OCI-LY3 (cell line): ENCODE data around the gene NPHP4.

Experiments used
- H2AFZ ChIP-seq: fragments of 200-600, 300-600 bp; shearing (Covaris generic); 2 replicates; pipeline ENCODE4 v1.6.0; 2014; ENCODE audit warnings: antibody characterized with exemption, low read depth, low read length
- H3K27ac ChIP-seq: fragments of 200-600, 300-600 bp; sonication (generic); 2 replicates; pipeline ENCODE4 v1.5.1; 2014; ENCODE audit warnings: mild to moderate bottlenecking, low read length, moderate library complexity, mixed read lengths
- H3K27me3 ChIP-seq: fragments of 200-600, 300-600 bp; sonication (generic); 2 replicates; pipeline ENCODE4 v1.6.1; 2014; ENCODE audit warnings: low read depth, low read length, mixed read lengths
- H3K36me3 ChIP-seq: fragments of 200-600, 300-600 bp; sonication (generic); replicated peaks from 2 replicates; pipeline ENCODE3; 2014; ENCODE audit warnings: low read depth, low read length, mixed read lengths
- H3K4me1 ChIP-seq: fragments of 300-600, 200-600 bp; sonication (generic); 2 replicates; pipeline ENCODE4 v1.6.1; 2014; ENCODE audit warnings: low read length, mixed read lengths
- H3K4me2 ChIP-seq: fragments of 200-600, 300-600 bp; sonication (generic); 2 replicates; pipeline ENCODE4 v1.6.1; 2014; ENCODE audit warnings: low read length, mixed read lengths
- H3K4me3 ChIP-seq: fragments of 300-600, 200-600 bp; sonication (generic); 2 replicates; pipeline ENCODE4 v1.5.1; 2014; ENCODE audit warnings: antibody characterized with exemption, mild to moderate bottlenecking, low read length, moderate library complexity
- H3K79me2 ChIP-seq: fragments of 300-600, 200-600 bp; shearing (Covaris generic); 2 replicates; pipeline ENCODE4 v1.6.1; 2014; ENCODE audit warnings: mild to moderate bottlenecking, low read length, mixed read lengths
- H3K9ac ChIP-seq: fragments of 300-600, 200-600 bp; shearing (Covaris generic); 2 replicates; pipeline ENCODE4 v1.6.0; 2014; ENCODE audit warnings: mild to moderate bottlenecking, low read length, moderate library complexity
- H3K9me3 ChIP-seq: fragments of 200-600, 300-600 bp; shearing (Covaris generic); 2 replicates; pipeline ENCODE4 v1.6.1; 2014; ENCODE audit warnings: low read length, mixed read lengths; ENCODE audit not compliant: insufficient read depth
- H4K20me1 ChIP-seq: fragments of 200-600, 300-600 bp; sonication (generic); 2 replicates; pipeline ENCODE4 v1.6.1; 2016; ENCODE audit warnings: low read length, mixed read lengths; ENCODE audit not compliant: insufficient read depth
- EZH2phosphoT487 ChIP-seq: fragments of 200-600 bp; shearing (Covaris generic); IDR thresholded peaks from 2 replicates; pipeline ENCODE4 v1.6.1; 2018; ENCODE audit warnings: antibody characterized with exemption, mixed run types, low read depth
- TF ChIP-seq, protein P1 (sequence below): fragments of 200-600, 300-600 bp; sonication (generic); IDR thresholded peaks from 2 replicates; pipeline ENCODE4 v1.5.1; 2014; ENCODE audit warnings: antibody characterized with exemption, low read length, low read depth

NPHP4 gene

DNA sequence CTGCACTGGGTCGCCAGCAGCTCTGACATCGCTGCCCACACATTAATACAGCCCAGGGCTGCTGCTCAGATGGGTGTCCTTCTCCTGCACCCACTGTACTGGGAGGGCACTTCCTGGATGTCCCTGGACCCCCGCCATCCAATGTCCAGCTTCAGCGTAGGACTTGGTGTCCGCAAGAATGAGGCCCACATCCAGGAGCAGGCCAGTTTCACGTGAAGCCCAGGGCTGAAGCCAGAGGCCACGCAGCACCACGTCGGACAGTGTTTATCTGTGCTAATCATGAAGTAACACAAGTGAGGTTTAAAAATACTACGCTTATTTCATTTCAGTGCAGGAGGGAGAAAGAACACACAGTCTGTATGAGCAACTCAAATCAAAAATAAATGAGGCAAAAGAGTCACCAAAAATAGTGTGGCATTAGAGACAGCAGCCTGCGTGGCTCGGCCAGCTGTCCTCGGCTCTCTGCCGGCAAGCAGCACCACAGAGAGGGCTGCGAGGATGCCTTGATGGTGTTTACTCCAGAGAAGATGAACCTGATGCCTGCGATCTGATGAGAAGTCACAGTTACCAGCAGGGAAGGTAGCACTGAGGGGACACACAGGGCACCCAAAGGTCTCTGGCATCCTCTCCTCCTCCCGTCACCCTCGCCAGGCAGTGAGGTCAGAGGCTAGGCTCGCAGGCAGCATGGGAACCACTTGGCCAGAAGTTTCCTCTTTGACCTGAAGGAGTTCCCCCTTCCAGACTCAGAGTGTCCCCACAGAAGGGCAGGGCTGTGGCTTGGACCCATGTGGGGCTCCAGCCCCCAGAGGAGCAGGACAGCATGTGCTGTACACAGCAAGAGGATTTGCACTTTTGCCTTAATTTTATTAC, 22.1 kb upstream of the NPHP4 start:
- no peaks in the 10 kb centered on the region for H3K4me1 ChIP-seq
- no peaks in the 10 kb centered on the region for H4K20me1 ChIP-seq

DNA sequence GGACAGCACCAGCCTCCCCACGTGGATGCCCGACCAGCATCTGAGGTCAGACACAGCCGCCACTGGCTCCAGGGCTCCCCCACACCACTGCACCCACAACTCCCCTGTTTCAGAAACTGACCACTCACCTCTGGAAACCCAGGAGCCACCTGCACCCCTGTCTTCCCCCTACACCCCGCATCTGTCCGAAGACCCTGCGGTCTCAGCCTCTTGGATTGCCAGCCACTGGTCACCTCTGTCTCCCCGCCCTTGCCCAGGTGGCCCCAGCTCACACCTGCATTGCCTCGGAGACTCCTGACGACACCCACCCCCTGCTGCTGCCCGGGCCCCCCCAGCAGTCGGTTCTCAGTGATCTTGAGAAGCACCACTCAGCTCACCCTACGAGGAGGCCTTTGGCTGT, 21.3 kb upstream of the NPHP4 start:
- H2AFZ ChIP-seq = no peak overlapping the region
- no peak overlapping the region for H3K4me3 ChIP-seq
- H4K20me1 ChIP-seq = no peaks in the 10 kb centered on the region
- H3K36me3 ChIP-seq = no peaks in the 10 kb centered on the region
- no peaks in the 10 kb centered on the region for H3K9me3 ChIP-seq
- no peaks in the 10 kb centered on the region for H3K4me1 ChIP-seq
- H3K27me3 ChIP-seq = no peaks in the 10 kb centered on the region
- H3K27ac ChIP-seq = no peak overlapping the region
- no peak overlapping the region for H3K9ac ChIP-seq
- H3K4me2 ChIP-seq = no peak overlapping the region
- H3K79me2 ChIP-seq = no peaks in the 10 kb centered on the region
- no peak for TF ChIP-seq EZH2phosphoT487
- TF ChIP-seq, protein P1, sequence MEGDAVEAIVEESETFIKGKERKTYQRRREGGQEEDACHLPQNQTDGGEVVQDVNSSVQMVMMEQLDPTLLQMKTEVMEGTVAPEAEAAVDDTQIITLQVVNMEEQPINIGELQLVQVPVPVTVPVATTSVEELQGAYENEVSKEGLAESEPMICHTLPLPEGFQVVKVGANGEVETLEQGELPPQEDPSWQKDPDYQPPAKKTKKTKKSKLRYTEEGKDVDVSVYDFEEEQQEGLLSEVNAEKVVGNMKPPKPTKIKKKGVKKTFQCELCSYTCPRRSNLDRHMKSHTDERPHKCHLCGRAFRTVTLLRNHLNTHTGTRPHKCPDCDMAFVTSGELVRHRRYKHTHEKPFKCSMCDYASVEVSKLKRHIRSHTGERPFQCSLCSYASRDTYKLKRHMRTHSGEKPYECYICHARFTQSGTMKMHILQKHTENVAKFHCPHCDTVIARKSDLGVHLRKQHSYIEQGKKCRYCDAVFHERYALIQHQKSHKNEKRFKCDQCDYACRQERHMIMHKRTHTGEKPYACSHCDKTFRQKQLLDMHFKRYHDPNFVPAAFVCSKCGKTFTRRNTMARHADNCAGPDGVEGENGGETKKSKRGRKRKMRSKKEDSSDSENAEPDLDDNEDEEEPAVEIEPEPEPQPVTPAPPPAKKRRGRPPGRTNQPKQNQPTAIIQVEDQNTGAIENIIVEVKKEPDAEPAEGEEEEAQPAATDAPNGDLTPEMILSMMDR = no peak

More for the DNA sequence above, 22.1 kb upstream of the NPHP4 start:
- Histone ChIP-seq H3K9ac (no peak overlapping the region), H3K36me3 (no peaks in the 10 kb centered on the region), H3K9me3 (no peaks in the 10 kb centered on the region), H3K79me2 (no peaks in the 10 kb centered on the region), H3K27me3 (no peaks in the 10 kb centered on the region), H3K4me3 (no peak overlapping the region), H3K27ac (no peak overlapping the region), H3K4me2 (no peak overlapping the region), H2AFZ (no peak overlapping the region)
- TF ChIP-seq, protein P1 = no peak
- TF ChIP-seq EZH2phosphoT487 = no peak

DNA sequence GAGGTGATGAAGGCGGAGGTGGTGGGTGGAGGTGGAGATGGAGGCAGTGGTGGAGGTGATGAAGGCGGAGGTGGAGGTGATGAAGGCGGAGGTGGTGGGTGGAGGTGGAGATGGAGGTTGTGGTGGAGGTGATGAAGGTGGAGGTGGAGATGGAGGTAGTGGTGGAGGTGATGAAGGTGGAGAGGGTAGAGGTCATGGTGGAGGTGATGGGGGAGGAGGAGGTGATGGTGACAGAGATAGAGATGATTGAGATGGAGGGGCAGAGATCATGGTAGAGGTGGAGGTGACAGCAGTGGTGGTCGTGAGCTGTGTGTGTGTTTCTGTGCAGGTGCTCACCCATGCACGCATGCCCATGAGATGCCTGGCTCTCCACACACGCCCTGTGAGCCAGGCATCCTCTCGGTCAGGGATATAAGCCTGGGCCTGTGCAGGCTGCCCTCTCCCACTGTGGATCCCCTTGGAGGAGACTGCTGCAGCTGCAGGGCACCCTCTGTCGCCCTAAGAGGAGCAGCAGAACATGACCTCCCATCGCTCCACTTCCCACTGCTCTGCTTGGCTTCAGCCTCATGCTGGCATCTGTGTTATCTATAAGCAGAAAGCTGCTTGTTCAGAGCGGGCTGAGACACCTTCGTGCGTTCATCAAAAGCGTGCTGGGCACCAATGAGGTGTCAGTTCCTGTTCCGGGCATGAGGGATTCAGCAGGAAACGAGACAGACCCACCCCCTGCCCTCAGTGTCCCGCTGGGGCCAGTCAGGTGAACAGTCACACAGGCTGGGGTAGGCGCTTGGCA, 20.5 kb upstream of the NPHP4 start:
- no peaks in the 10 kb centered on the region for H3K4me1 ChIP-seq
- no peaks in the 10 kb centered on the region for H3K27me3 ChIP-seq
- no peak overlapping the region for H3K27ac ChIP-seq
- TF ChIP-seq, protein P1 = no peak
- no peak for TF ChIP-seq EZH2phosphoT487
- H3K36me3 ChIP-seq = no peaks in the 10 kb centered on the region
- no peak overlapping the region for H3K9ac ChIP-seq
- no peak overlapping the region for H3K4me3 ChIP-seq
- H3K4me2 ChIP-seq = no peak overlapping the region
- no peak overlapping the region for H2AFZ ChIP-seq
- H3K9me3 ChIP-seq = no peaks in the 10 kb centered on the region
- no peaks in the 10 kb centered on the region for H3K79me2 ChIP-seq
- H4K20me1 ChIP-seq = no peaks in the 10 kb centered on the region

DNA sequence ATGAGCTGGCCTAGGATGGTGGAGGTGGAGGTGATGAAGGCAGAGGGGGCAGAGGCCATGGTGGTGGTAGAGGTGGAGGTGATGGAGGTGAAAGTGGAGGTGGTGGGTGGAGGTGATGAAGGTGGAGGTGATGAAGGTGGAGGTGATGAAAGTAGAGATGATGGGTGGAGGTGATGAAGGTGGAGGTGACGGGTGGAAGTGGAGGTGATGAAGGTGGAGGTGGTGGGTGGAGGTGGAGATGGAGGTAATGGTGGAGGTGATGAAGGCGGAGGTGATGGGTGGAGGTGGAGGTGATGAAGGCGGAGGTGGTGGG, 19.7 kb upstream of the NPHP4 start:
- Histone ChIP-seq H3K36me3 (no peaks in the 10 kb centered on the region), H3K79me2 (no peaks in the 10 kb centered on the region), H3K4me2 (no peak overlapping the region), H3K9me3 (no peaks in the 10 kb centered on the region), H3K27ac (no peak overlapping the region), H4K20me1 (0 out of 2 replicates have a peak, but pooled peaks cover 2% of the 10 kb centered on the region), H3K27me3 (no peaks in the 10 kb centered on the region), H3K9ac (no peak overlapping the region), H3K4me1 (no peaks in the 10 kb centered on the region), H2AFZ (no peak overlapping the region), H3K4me3 (no peak overlapping the region)
- TF ChIP-seq, protein P1 = no peak
- TF ChIP-seq EZH2phosphoT487 = no peak
